ENCODE measurements around the gene ATG10. TPM values are rescaled to one million over a fixed set of nuclear protein-coding genes. Genes with fewer than 3 reads are reported as not detected.
A peak's percentile ranks its signal among the peaks of the same experiment; 100 is the strongest.
"Not testable (repeated sequence)": the region's sequence is repeated elsewhere in the genome, so short reads cannot be mapped to it uniquely, and the experiment has no call there.

Gene ATG10
- total RNA-seq, 4 donors from 2014 or later, result 8.4 to 10.6 TPM; not detected in 2

DNA sequence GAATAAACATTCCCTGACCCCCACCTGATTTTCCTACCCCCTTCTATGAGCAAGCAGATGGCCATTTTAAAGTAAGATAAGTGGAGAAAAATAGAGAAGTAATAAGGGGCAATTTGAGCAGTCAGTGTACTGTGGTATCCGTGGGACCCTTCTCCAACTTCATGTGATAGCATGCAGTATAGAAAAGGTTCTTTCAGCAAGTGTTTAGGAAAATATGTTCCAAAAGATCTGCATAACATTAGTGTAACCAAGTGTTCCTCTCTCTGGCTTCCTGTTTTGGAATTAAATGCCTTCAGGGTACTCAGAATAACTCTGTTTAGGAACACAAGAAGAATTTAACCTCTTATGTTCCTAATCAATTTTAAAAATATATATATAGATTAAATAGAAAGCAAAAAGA is 134.9 kb downstream of the ATG10 start:
- H3K27me3 ChIP-seq, result no peaks in the 10 kb centered on the region
- no peak for DNase-seq
- H3K36me3 ChIP-seq, result no peaks in the 10 kb centered on the region
- 38 to 56% methylated on average over 1 of the region's 1 CpG for WGBS, 2 donors (ENCODE audit: low coverage in 1 of 2)
- no peak for TF ChIP-seq POLR2AphosphoS5 (IDR thresholded peaks at IDR 0.05)
- no peak for TF ChIP-seq EP300 (IDR thresholded peaks at IDR 0.05; ENCODE audit: low read depth)
- no peak for TF ChIP-seq CTCF (IDR thresholded peaks at IDR 0.05)
- no peak overlapping the region for H3K4me3 ChIP-seq
- H3K9me3 ChIP-seq, result no peaks in the 10 kb centered on the region
- in situ Hi-C loops (cut with MboI; ENCODE audit: low pct_ligation_motif_present in 1 of 4, low pct_unique_long_range_greater_than_20kb in 1 of 4, low sequenced_read_pairs in 3 of 4), result no loop called here
- intact Hi-C loops (cut with DNase I; ENCODE audit: low total_unique reads), result no loop called here
- H3K4me1 ChIP-seq, result peaks cover 4 to 14% (median 9%) of the 10 kb centered on the region in 4 donors
- no peak overlapping the region for H3K27ac ChIP-seq

- H3K4me1 ChIP-seq, result peaks cover 4 to 14% (median 9%) of the 10 kb centered on the region in 4 donors
- no peak overlapping the region for H3K4me3 ChIP-seq
- TF ChIP-seq POLR2AphosphoS5 (IDR thresholded peaks at IDR 0.05) (no peak), CTCF (IDR thresholded peaks at IDR 0.05) (peak in 4 of 5 experiments; percentile 15 to 25 (median 16)), POLR2A (IDR thresholded peaks at IDR 0.05) (no peak)
- H3K36me3 ChIP-seq, result no peaks in the 10 kb centered on the region
- H3K9me3 ChIP-seq, result no peaks in the 10 kb centered on the region
- H3K27me3 ChIP-seq, result no peaks in the 10 kb centered on the region
- no peak overlapping the region for H3K27ac ChIP-seq
- intact Hi-C loops (cut with DNase I; ENCODE audit: low total_unique reads), result no loop called here
- no peak for DNase-seq
- in situ Hi-C loops (cut with MboI; ENCODE audit: low pct_ligation_motif_present in 1 of 4, low pct_unique_long_range_greater_than_20kb in 1 of 4, low sequenced_read_pairs in 3 of 4), result no loop called here
These were observed 135.4 kb downstream of the ATG10 start for GRCh38 chr5:82107267-82107666.

DNA sequence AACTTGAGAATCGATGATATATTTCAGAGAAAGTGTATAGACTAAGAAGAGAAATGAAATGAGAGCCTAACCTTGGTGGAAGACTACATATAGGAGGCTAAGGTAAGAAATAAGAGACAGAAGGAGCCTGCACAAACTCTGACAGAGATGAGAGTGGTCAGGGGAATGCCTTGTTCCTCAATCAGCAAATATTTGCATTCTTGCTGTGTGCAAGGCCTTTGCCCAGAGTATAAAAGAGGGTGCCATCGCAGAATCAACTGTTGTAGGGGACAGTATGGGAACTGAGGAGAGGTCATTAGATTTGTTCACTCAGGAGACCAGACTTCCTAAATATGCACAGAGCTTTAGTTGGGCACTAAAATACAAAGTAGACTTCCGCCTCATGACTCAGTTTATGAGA is 137.2 kb downstream of the ATG10 start:
- H3K27ac ChIP-seq, result no peak overlapping the region
- H3K27me3 ChIP-seq, result no peaks in the 10 kb centered on the region
- in situ Hi-C loops (cut with MboI; ENCODE audit: low pct_ligation_motif_present in 1 of 4, low pct_unique_long_range_greater_than_20kb in 1 of 4, low sequenced_read_pairs in 3 of 4), result no loop called here
- no peaks in the 10 kb centered on the region for H3K9me3 ChIP-seq
- TF ChIP-seq CTCF (IDR thresholded peaks at IDR 0.05) (no peak), EP300 (IDR thresholded peaks at IDR 0.05; ENCODE audit: low read depth) (no peak), POLR2AphosphoS5 (IDR thresholded peaks at IDR 0.05) (no peak), POLR2A (IDR thresholded peaks at IDR 0.05) (no peak)
- H3K36me3 ChIP-seq, result no peaks in the 10 kb centered on the region
- peaks cover 4 to 14% (median 9%) of the 10 kb centered on the region in 4 donors for H3K4me1 ChIP-seq
- DNase-seq, result no peak
- intact Hi-C loops (cut with DNase I; ENCODE audit: low total_unique reads), result no loop called here
- WGBS, 2 donors (ENCODE audit: low coverage in 1 of 2), result 89 to 100% methylated on average over 3 of the region's 3 CpGs
- H3K4me3 ChIP-seq, result no peak overlapping the region

- H3K36me3 ChIP-seq; H3K27ac ChIP-seq; H3K9me3 ChIP-seq; DNase-seq; H3K27me3 ChIP-seq; in situ Hi-C loops (cut with MboI; ENCODE audit: low pct_ligation_motif_present in 1 of 4, low pct_unique_long_range_greater_than_20kb in 1 of 4, low sequenced_read_pairs in 3 of 4); intact Hi-C loops (cut with DNase I; ENCODE audit: low total_unique reads); H3K4me3 ChIP-seq: not testable (repeated sequence)
- whole genome bisulfite sequencing, 2 donors (ENCODE audit: low coverage in 1 of 2), result 100% methylated on average over 2 of the region's 2 CpGs; no CpG with 5 or more reads in 1 of the 2 donors
- H3K4me1 ChIP-seq, result peaks cover 4 to 14% (median 9%) of the 10 kb centered on the region in 4 donors
These were observed 138.1 kb downstream of the ATG10 start for GRCh38 chr5:82109915-82110314.

- WGBS, 2 donors (ENCODE audit: low coverage in 1 of 2), result 69 to 79% methylated on average over 2 of the region's 2 CpGs
- DNase-seq, result no peak
- in situ Hi-C loops (cut with MboI; ENCODE audit: low pct_ligation_motif_present in 1 of 4, low pct_unique_long_range_greater_than_20kb in 1 of 4, low sequenced_read_pairs in 3 of 4), result no loop called here
- TF ChIP-seq POLR2AphosphoS5 (IDR thresholded peaks at IDR 0.05), result no peak
- TF ChIP-seq CTCF (IDR thresholded peaks at IDR 0.05), result no peak
- TF ChIP-seq EP300 (IDR thresholded peaks at IDR 0.05; ENCODE audit: low read depth), result no peak
- TF ChIP-seq POLR2A (IDR thresholded peaks at IDR 0.05), result no peak
- H3K36me3 ChIP-seq, result no peaks in the 10 kb centered on the region
- H3K27ac ChIP-seq, result no peak overlapping the region
- H3K4me3 ChIP-seq, result no peak overlapping the region
- no peaks in the 10 kb centered on the region for H3K27me3 ChIP-seq
- no peaks in the 10 kb centered on the region for H3K9me3 ChIP-seq
- intact Hi-C loops (cut with DNase I; ENCODE audit: low total_unique reads), result no loop called here
- peaks cover 4 to 14% (median 9%) of the 10 kb centered on the region in 4 donors for H3K4me1 ChIP-seq
These were observed 139.4 kb downstream of the ATG10 start for GRCh38 chr5:82111191-82111590.

Data from transverse colon (tissue), 4 donors.